ENCODE data around the gene MMP14.
A peak's percentile ranks its signal among the peaks of the same experiment; 100 is the strongest.

MMP14 gene

GRCh38 chr14:22861651-22862050 lies 25.3 kb downstream of the MMP14 start:
- no peak for DNase-seq (ENCODE audit: low read depth)

- no peak for DNase-seq (ENCODE audit: low read depth)
These were observed 28.6 kb downstream of the MMP14 start for GRCh38 chr14:22864979-22865378.

DNA sequence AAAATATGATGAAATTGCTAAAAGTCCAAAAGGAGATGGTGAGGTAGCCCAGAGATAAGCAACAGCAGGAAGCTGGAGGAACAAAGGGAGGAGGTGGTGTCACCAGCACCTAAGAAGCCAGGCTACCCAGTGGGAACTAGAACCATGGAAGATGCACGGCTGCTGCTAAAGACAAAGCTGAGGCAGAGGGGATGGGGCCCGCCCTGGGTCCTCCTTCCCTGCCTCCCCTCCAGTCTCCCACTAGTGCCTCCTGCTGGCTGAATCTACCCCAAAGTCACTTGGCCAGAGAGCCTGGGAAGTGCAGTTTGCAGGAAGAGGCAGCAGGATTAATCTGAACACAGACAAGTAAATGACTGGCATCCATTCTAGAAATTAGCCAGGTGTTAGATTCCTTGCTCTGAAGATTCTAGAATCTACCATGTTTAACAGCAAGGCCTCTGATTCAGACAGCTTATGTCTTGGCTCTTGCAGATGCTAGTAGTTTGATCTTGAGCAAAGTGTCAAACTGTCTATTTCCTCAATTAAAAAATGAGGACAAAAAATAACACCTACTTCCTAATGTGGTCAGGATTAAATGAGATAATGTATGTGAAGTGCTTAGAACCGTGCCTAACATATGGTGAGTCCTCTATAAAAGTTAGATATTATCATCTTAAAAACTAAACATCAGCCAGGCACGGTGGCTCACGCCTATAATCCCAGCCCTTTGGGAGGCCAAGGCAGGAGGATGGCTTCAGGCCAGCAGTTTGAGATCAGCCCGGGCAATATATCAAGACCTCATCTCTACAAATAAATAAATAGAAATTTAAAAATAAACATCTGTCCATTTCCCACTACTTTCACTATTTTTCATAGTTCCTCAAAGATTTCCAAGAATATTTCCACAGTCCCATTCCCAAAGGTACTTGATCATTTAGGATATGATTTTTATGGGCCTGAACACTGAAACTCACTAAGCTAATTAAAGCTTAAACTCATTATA lies 29.3 kb downstream of the MMP14 start:
- DNase-seq (ENCODE audit: low read depth), result no peak

- no peak for DNase-seq (ENCODE audit: low read depth)
These were observed 30.5 kb downstream of the MMP14 start for GRCh38 chr14:22866874-22867273.

GRCh38 chr14:22870811-22871223 lies 34.4 kb downstream of the MMP14 start:
- DNase-seq (ENCODE audit: low read depth), result no peak

GRCh38 chr14:22871224-22872032 lies 35.0 kb downstream of the MMP14 start, which contains the start of gene LRP10:
Gene LRP10 (plus strand): TSS chr14:22871740. CDS start chr14:22872304, 564 bp downstream.
- DNase-seq (ENCODE audit: low read depth), result peak; percentile 55

DNA sequence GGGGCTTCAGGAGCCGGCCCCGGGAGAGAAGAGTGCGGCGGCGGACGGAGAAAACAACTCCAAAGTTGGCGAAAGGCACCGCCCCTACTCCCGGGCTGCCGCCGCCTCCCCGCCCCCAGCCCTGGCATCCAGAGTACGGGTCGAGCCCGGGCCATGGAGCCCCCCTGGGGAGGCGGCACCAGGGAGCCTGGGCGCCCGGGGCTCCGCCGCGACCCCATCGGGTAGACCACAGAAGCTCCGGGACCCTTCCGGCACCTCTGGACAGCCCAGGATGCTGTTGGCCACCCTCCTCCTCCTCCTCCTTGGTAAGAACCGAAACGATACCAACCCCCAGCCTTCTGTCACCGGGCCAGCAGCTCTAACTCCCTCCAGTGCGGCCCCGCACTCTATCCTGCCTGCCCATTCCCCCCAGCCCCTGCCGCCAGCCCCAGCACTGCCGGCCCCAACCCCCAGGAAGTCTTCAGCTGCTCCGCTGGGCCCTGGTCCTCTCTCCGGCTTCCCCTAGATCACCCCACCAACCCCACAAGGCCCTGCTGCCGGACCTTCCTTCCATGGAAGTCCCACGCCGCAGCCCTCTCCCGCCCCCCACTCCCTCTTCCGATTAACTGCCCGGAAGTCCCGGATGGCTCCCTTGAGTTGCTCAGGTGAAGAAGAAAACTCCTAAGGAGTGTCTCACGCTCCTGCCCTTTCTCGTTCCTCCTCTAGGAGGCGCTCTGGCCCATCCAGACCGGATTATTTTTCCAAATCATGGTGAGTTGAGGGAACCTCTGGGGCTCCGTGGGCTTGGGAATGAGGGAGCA lies 35.8 kb downstream of the MMP14 start:
- peak; percentile 59 for DNase-seq (ENCODE audit: low read depth)

DNA sequence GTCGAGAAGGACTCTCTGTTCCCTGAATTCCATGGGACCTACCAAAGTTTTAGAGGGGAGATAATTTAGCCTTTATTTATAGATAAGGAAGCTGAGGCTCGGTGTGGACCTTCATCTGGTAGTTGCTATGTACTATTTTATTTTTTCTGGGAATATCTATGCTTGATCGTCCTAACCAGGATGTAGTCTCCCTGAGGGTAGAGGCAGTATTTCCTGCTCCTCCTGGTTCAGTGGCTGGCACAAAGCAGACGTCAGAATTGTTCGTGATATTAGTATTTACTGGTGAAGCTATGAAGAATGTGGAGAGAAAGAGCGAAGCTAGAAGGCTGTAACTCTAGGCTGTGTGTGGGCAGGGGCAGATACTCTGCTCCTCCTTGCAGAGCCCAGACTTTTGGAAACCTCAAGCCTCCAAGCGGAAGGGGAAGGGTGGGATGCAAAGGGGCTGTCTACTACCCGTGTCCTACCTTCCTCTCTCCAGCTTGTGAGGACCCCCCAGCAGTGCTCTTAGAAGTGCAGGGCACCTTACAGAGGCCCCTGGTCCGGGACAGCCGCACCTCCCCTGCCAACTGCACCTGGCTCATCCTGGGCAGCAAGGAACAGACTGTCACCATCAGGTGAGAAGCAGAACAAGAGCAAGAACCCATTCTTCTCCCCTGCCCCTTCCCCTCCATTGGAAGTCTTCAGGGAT lies 36.6 kb downstream of the MMP14 start:
- DNase-seq (ENCODE audit: low read depth), result no peak

GRCh38 chr14:22875003-22875747 lies 38.8 kb downstream of the MMP14 start:
- DNase-seq (ENCODE audit: low read depth), result no peak

GRCh38 chr14:22875748-22876319 lies 39.4 kb downstream of the MMP14 start:
- DNase-seq (ENCODE audit: low read depth), result no peak

- DNase-seq (ENCODE audit: low read depth), result no peak
These were observed 40.7 kb downstream of the MMP14 start for GRCh38 chr14:22877000-22877501.

DNA sequence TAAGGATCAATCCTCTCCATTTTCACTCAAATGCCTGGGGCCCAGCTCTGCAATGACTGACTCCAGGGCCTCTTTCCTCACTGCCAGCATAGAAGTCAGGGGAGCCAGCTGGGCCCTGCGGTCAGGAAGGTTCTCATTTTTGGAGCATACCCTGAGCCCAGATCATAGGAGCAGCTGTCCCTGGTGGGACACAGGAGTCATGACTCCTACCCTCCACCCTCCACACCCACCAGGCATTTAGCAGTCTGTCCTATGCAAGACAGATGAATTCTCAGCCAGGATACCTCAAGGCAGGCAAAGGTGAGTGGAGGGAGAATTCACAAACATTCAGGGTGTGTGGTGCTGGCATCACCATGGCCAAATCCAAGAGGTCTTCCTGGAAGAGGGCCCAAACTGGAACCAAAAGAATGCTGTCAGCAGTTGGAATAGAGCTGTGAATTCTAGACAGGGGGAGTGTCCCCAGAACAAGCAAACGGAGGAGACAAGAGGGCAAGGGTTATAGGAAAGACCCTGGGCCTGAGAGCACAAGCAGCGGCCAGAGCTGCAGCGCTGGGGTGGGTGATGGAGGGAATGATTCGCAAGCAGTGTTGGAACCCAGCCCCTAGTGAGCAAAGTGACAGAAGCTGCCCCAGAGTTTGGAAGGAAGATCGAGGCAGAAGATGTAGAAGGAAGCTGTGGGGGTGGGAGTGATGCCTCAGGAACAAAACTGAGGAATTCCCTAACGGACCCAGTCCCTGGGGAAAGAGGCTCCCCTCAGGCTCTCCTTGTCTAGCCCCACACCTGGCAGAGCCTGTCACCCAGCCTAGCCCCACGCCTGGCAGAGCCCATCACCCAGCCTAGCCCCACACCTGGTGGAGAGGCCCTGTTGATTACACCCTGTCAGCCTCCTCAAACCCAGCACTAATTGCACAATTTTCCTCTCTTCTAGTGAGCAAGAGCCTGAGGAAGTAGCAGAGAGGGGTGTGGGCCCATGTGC lies 42.2 kb downstream of the MMP14 start:
- DNase-seq (ENCODE audit: low read depth), result no peak

DNA sequence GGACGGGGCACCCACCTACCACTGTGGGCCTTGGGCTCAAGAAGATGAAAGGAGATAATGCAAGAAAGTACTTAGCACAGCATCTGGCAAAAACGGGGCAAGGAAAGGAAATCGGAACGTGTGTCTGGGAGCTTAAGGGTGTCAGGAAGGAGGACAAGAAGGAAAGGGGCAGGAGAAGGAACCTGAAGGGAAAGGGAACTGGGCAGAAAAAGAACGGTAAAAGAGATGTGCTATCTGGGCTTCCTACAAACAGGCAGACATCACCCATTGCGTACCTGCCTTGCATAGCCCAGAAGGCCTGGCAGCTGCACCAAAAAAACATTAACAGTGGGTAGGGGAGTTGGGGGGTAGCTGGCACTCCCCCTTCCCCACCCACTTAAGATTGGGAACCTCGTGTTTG lies 45.7 kb downstream of the MMP14 start:
- no peak for DNase-seq (ENCODE audit: low read depth)

DNA sequence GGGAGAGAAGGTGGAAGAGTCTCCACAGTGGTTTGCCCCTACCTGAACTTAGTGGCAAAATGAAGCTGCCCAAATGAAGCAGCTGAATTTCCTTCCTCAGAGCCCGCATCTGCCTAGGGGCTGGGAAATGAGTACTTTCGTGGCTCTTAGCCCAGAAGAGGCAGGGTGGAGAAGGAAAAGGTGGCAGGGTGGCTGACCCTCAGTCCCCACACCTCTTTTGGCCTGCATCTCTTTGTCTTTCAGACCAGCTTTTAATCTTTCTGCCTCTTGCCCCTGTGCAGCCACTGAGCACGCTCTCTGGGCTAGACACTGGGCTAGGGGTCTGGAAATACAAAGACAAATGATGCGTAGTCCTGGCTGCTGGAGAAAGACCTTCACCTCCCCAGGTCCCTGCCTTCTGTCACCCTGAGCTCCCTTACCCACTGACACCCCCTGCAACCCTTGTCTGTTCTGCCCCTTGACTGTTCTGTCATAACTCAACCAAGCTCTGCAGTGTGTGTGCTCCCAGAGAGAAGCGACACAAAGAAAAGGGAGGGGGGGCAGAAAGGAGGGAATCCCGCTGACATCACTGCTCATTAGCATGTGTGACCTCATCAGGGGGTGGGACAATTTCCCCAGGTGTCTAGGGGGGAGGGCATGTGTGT lies 46.3 kb downstream of the MMP14 start:
- no peak for DNase-seq (ENCODE audit: low read depth)

DNA sequence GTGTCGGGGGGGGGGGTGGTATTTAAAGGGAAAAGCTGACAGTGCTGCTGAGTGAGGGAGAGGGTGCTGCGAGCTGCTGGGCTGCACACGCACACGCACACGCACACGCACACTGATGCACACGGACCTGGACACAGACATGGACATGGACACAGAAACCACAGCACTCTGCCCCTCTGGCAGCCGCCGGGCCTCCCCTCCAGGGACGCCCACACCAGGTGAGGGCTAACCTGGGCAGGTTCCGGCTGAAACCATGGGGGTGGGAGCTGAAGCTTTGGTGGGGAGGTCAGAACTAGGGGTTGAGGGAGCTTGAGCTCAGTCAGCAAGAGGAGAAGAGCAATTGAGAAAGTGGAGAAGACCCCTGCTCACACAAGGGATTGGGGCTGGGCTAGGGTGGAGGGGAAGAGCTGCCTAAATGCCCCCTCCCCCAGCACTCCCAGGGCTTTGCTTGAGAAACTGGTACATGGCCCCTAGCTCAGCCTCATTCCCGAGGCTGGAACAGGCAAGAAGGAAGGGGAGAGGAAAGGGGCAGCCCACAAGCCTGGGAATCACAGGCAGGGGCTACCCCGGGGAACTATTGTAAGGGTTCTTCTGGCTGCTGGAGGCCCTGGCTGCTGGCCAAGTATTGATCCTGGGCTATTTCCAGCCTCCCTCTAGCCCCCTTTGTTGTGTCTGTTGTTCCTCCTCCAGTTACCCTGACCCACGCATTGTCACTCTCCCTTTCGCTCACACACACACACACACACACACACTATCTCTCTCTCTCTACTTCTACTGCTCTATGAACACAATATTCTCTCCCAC lies 47.0 kb downstream of the MMP14 start, which contains the start of gene REM2:
REM2 (plus strand) TSS at position 50 of the 804 bp plus-strand sequence; CDS start at position 116, 66 bp downstream.
- no peak for DNase-seq (ENCODE audit: low read depth)

GRCh38 chr14:22884076-22884737 lies 47.8 kb downstream of the MMP14 start:
- no peak for DNase-seq (ENCODE audit: low read depth)

Measured in GM04503 (cell line).